ENCODE data around the gene FREM3. TPM values are rescaled to one million over a fixed set of nuclear protein-coding genes. Genes with fewer than 3 reads are reported as not detected.

FREM3 gene
- total and polyA plus RNA-seq, 7 donors: under 0.01 TPM; not detected in 6

DNA sequence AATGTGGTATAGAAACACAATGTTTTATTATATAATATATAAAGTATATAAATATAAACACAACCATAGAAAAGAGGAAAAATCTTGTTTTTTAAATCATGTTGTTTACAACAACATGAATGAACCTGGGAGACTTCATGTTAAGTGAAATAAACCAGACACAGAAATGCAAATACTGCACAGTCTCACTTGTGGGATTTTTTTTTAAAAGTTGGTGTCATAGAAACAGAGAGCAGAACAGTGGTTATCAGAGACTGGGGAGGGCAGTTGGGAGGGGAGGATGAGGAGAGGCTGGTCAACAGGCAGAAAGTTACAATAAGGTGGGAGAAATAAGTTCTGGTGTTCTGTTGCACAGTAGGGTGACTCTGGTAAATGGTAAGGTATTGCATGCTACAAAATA is 57.1 kb downstream of the FREM3 start:
- Histone ChIP-seq H3K27me3 (no peaks in the 10 kb centered on the region), H3K9me3 (no peaks in the 10 kb centered on the region), H3K36me3 (no peaks in the 10 kb centered on the region), H3K4me1 (peaks cover 0 to 17% (median 11%) of the 10 kb centered on the region in 4 donors), H3K4me3 (no peak overlapping the region), H3K27ac (no peak overlapping the region)
- TF ChIP-seq POLR2AphosphoS5 (IDR thresholded peaks at IDR 0.05) (peak in 2 of 4 donors; percentile 18 to 60), CTCF (IDR thresholded peaks at IDR 0.05) (no peak), EP300 (IDR thresholded peaks at IDR 0.05) (no peak), POLR2A (IDR thresholded peaks at IDR 0.05) (no peak)
- intact Hi-C loops (cut with DNase I): no loop called here
- DNase-seq: no peak

DNA sequence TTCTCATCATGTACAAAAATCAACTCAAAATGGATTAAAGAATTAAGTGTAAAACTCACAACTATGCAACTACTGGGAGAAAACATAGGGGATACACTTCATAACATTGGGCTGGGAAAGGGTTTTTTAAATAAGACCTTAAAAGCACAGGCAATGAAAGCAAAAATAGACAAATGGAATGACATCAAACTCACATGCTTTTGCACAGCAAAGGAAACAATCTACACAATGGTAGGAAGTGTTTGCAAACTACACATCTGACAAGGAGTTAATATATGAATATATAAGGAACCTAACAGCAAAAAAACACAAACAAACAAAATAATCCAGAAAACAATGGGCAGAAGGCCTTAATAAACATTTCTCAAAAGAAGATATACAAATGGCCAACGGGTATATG is 57.9 kb downstream of the FREM3 start:
- no peak for TF ChIP-seq POLR2AphosphoS5 (IDR thresholded peaks at IDR 0.05)
- TF ChIP-seq CTCF (IDR thresholded peaks at IDR 0.05): no peak
- no peak for TF ChIP-seq EP300 (IDR thresholded peaks at IDR 0.05)
- TF ChIP-seq POLR2A (IDR thresholded peaks at IDR 0.05): no peak
- 85 to 87% methylated on average over 1 of the region's 1 CpG for WGBS, 2 donors
- H3K4me1 ChIP-seq: peaks cover 0 to 17% (median 11%) of the 10 kb centered on the region in 4 donors
- no peak overlapping the region for H3K27ac ChIP-seq
- no peak overlapping the region for H3K4me3 ChIP-seq
- intact Hi-C loops (cut with DNase I): no loop called here
- H3K9me3 ChIP-seq: no peaks in the 10 kb centered on the region
- H3K27me3 ChIP-seq: no peaks in the 10 kb centered on the region
- H3K36me3 ChIP-seq: no peaks in the 10 kb centered on the region
- no peak for DNase-seq

- no peak for DNase-seq
- no peak overlapping the region for H3K4me3 ChIP-seq
- no peak for TF ChIP-seq POLR2A (IDR thresholded peaks at IDR 0.05)
- no peak for TF ChIP-seq POLR2AphosphoS5 (IDR thresholded peaks at IDR 0.05)
- TF ChIP-seq CTCF (IDR thresholded peaks at IDR 0.05): no peak
- TF ChIP-seq EP300 (IDR thresholded peaks at IDR 0.05): no peak
- peaks cover 0 to 17% (median 11%) of the 10 kb centered on the region in 4 donors for H3K4me1 ChIP-seq
- no peak overlapping the region for H3K27ac ChIP-seq
- no peaks in the 10 kb centered on the region for H3K9me3 ChIP-seq
- H3K36me3 ChIP-seq: no peaks in the 10 kb centered on the region
- intact Hi-C loops (cut with DNase I): no loop called here
- H3K27me3 ChIP-seq: no peaks in the 10 kb centered on the region
- 64 to 75% methylated on average over 1 of the region's 1 CpG for WGBS, 2 donors
Measured at GRCh38 chr4:143641361-143641760, 59.1 kb downstream of the FREM3 start.

DNA sequence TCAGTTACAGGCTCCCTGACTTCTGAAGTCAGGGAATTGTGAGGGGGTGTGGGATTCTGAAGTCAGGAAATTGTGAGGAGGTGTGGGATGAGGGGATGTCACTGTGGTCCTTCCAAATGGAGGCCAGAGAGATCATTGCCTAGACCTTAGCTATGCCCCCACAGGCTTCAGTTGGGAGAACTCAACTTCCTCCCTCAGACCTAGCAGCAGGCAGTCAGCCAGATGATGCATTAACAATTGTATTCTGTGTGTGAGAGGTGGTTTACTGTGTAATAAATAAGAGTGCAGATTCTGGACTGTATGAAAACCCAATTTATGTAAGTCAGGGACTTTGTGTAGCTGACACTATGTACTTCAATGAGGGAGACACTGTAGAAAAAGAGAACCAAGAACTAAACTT is 65.7 kb downstream of the FREM3 start:
- no peaks in the 10 kb centered on the region for H3K9me3 ChIP-seq
- intact Hi-C loops (cut with DNase I): no loop called here
- H3K36me3 ChIP-seq: no peaks in the 10 kb centered on the region
- DNase-seq: no peak
- no peaks in the 10 kb centered on the region for H3K4me1 ChIP-seq
- no peaks in the 10 kb centered on the region for H3K27me3 ChIP-seq
- no peak overlapping the region for H3K27ac ChIP-seq
- TF ChIP-seq EP300 (IDR thresholded peaks at IDR 0.05) (no peak), POLR2AphosphoS5 (IDR thresholded peaks at IDR 0.05) (no peak), CTCF (IDR thresholded peaks at IDR 0.05) (no peak), POLR2A (IDR thresholded peaks at IDR 0.05) (no peak)
- H3K4me3 ChIP-seq: no peak overlapping the region

DNA sequence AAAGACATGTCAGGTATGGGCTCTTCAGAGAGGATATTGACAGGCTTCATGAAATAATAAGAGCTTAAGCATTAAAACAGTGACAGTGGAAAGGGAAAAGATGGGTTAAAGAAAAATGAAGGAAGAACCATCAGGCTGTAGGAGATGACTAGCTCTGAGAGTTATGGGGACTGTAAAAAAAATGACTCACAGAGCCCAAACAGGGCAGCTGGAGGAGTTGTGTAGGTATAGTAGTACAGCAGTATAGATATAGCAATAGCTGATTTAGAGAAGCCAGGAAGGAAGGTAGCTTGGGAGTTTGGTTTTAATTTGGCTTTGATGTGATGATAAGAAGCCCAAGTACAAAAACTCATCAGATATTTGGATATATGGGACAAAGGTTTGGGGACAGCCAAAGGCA is 66.6 kb downstream of the FREM3 start:
- Histone ChIP-seq H3K36me3 (no peaks in the 10 kb centered on the region), H3K27ac (no peak overlapping the region), H3K4me1 (no peaks in the 10 kb centered on the region), H3K27me3 (no peaks in the 10 kb centered on the region), H3K9me3 (no peaks in the 10 kb centered on the region), H3K4me3 (no peak overlapping the region)
- intact Hi-C loops (cut with DNase I): no loop called here
- TF ChIP-seq EP300 (IDR thresholded peaks at IDR 0.05): no peak
- TF ChIP-seq POLR2AphosphoS5 (IDR thresholded peaks at IDR 0.05): no peak
- TF ChIP-seq POLR2A (IDR thresholded peaks at IDR 0.05): no peak
- TF ChIP-seq CTCF (IDR thresholded peaks at IDR 0.05): no peak
- no peak for DNase-seq
